PFSK-1 (cell line): ENCODE measurements around the gene BICD1.

Experiments
- POLR2AphosphoS5 ChIP-seq: IDR thresholded peaks from 2 replicates; pipeline ENCODE4 v1.6.1; 2012; ENCODE audit warnings: low read depth, mild to moderate bottlenecking, control low read depth, low read length, moderate library complexity
- SIN3A ChIP-seq: IDR thresholded peaks from 2 replicates; pipeline ENCODE4 v1.6.1; 2012; ENCODE audit warnings: mild to moderate bottlenecking, low read length, moderate library complexity, borderline replicate concordance; ENCODE audit not compliant: insufficient read depth
- TAF1 ChIP-seq: IDR thresholded peaks from 2 replicates; pipeline ENCODE4 v1.6.1; 2012; ENCODE audit warnings: low read length, control low read depth, borderline replicate concordance; ENCODE audit not compliant: insufficient read depth

- TF ChIP-seq POLR2AphosphoS5 = no peak
- TF ChIP-seq TAF1 = no peak
- no peak for TF ChIP-seq SIN3A
Measured at GRCh38 chr12:32367381-32367780, 260.7 kb downstream of the BICD1 start.
